HEK293T (cell line): ENCODE measurements around the gene CLCN3.

Experiments used
- BHLHE40 ChIP-seq: fragments of 450-650 bp; IDR thresholded peaks from 2 replicates; pipeline ENCODE4 v1.6.1; 2016; ENCODE audit warnings: mild to moderate bottlenecking, moderate library complexity, borderline replicate concordance
- CTBP1 ChIP-seq: fragments of 450-650 bp; IDR thresholded peaks from 2 replicates; pipeline ENCODE4 v1.6.1; 2016; ENCODE audit warnings: borderline replicate concordance
- LEF1 ChIP-seq: fragments of 450-650 bp; IDR thresholded peaks from 2 replicates; pipeline ENCODE4 v1.6.1; 2017; ENCODE audit warnings: mild to moderate bottlenecking, borderline replicate concordance
- NFRKB ChIP-seq: fragments of 450-650 bp; IDR thresholded peaks from 2 replicates; pipeline ENCODE4 v1.6.1; 2016; ENCODE audit warnings: mild to moderate bottlenecking, moderate library complexity
- SP1 ChIP-seq: fragments of 450-650 bp; IDR thresholded peaks from 2 replicates; pipeline ENCODE4 v1.6.1; 2017
- TARDBP ChIP-seq: fragments of 450-650 bp; IDR thresholded peaks from 2 replicates; pipeline ENCODE4 v1.6.1; 2016

GRCh38 chr4:169658196-169658595 lies 37.8 kb downstream of the CLCN3 start:
- TF ChIP-seq NFRKB (no peak), BHLHE40 (no peak), TARDBP (no peak), LEF1 (no peak), SP1 (no peak), CTBP1 (no peak)
